ENCODE data around the gene KMT5B. TPM values are rescaled to one million over a fixed set of nuclear protein-coding genes. Genes with fewer than 3 reads are reported as not detected.

Gene KMT5B
- total RNA-seq, 1 experiment from 2014 or later, result 46.4 TPM

GRCh38 chr11:68115285-68115684 lies 97.8 kb downstream of the KMT5B start:
- CTCF ChIA-PET, result no interaction called here
- DNase-seq (ENCODE audit: unreplicated experiment), result no peak
- no peaks in the 10 kb centered on the region for H3K36me3 Mint-ChIP-seq (ENCODE audit: insufficient read depth, unreplicated experiment)
- H3K27me3 Mint-ChIP-seq (ENCODE audit: insufficient read depth, unreplicated experiment), result no peaks in the 10 kb centered on the region
- no peak overlapping the region for H3K27ac Mint-ChIP-seq (ENCODE audit: low read depth, unreplicated experiment)
- no peak overlapping the region for H3K4me3 Mint-ChIP-seq (ENCODE audit: unreplicated experiment)
- no peaks in the 10 kb centered on the region for H3K9me3 Mint-ChIP-seq (ENCODE audit: unreplicated experiment)
- TF ChIP-seq CTCF (IDR thresholded peaks at IDR 0.05; ENCODE audit: unreplicated experiment), result no peak
- peaks cover 11% of the 10 kb centered on the region for H3K4me1 Mint-ChIP-seq (ENCODE audit: insufficient read depth, unreplicated experiment)
- no TSS peak for BruUV-seq (replicated peaks)
- POLR2A ChIA-PET, result no interaction called here
- intact Hi-C loops (cut with micrococcal nuclease), result no loop called here

- no peak overlapping the region for H3K4me3 Mint-ChIP-seq (ENCODE audit: unreplicated experiment)
- POLR2A ChIA-PET, result interaction anchor here (0.6 to 0.7 kb wide), 2 partner anchors 8 to 23 kb away, joined by 3 to 4 read pairs; no protein-coding TSS in a partner anchor
- H3K36me3 Mint-ChIP-seq (ENCODE audit: insufficient read depth, unreplicated experiment), result no peaks in the 10 kb centered on the region
Measured at GRCh38 chr11:68113986-68114385, 99.1 kb downstream of the KMT5B start.

DNA sequence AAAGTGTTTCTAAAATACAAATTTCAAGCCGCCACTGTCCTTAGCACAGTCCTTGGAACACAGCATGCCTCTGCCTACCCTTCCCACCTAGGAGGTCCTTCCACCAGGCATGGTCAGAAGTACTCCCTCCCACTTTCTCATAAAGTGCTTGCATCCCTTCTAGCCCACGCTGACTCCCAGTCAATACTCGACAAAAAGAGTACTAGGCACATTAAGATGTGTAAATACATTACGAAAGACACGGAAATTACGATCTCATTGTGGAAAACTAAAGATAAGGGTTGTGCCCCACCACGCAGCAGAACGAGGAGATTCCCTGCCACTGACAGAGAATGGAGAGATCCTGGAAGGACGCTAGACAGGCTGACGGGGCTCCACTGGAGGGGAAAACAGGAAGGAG lies 105.4 kb downstream of the KMT5B start:
- Mint-ChIP-seq H3K4me1 (ENCODE audit: insufficient read depth, unreplicated experiment) (no peaks in the 10 kb centered on the region), H3K27ac (ENCODE audit: low read depth, unreplicated experiment) (no peak overlapping the region), H3K4me3 (ENCODE audit: unreplicated experiment) (no peak overlapping the region), H3K36me3 (ENCODE audit: insufficient read depth, unreplicated experiment) (no peaks in the 10 kb centered on the region), H3K9me3 (ENCODE audit: unreplicated experiment) (no peaks in the 10 kb centered on the region), H3K27me3 (ENCODE audit: insufficient read depth, unreplicated experiment) (no peaks in the 10 kb centered on the region)
- CTCF ChIA-PET, result no interaction called here
- DNase-seq (ENCODE audit: unreplicated experiment), result no peak
- BruUV-seq (replicated peaks), result no TSS peak
- POLR2A ChIA-PET, result no interaction called here
- no peak for TF ChIP-seq CTCF (IDR thresholded peaks at IDR 0.05; ENCODE audit: unreplicated experiment)
- intact Hi-C loops (cut with micrococcal nuclease), result no loop called here

More at GRCh38 chr11:68113986-68114385, 99.1 kb downstream of the KMT5B start:
- CTCF ChIA-PET, result no interaction called here
- intact Hi-C loops (cut with micrococcal nuclease), result no loop called here
- H3K27ac Mint-ChIP-seq (ENCODE audit: low read depth, unreplicated experiment), result no peak overlapping the region
- H3K4me1 Mint-ChIP-seq (ENCODE audit: insufficient read depth, unreplicated experiment), result peaks cover 11% of the 10 kb centered on the region
- DNase-seq (ENCODE audit: unreplicated experiment), result no peak
- no peaks in the 10 kb centered on the region for H3K27me3 Mint-ChIP-seq (ENCODE audit: insufficient read depth, unreplicated experiment)
- H3K9me3 Mint-ChIP-seq (ENCODE audit: unreplicated experiment), result no peaks in the 10 kb centered on the region
- no TSS peak for BruUV-seq (replicated peaks)
- TF ChIP-seq CTCF (IDR thresholded peaks at IDR 0.05; ENCODE audit: unreplicated experiment), result no peak

- Mint-ChIP-seq H3K27ac (ENCODE audit: low read depth, unreplicated experiment) (no peak overlapping the region), H3K9me3 (ENCODE audit: unreplicated experiment) (no peaks in the 10 kb centered on the region), H3K4me3 (ENCODE audit: unreplicated experiment) (no peak overlapping the region), H3K36me3 (ENCODE audit: insufficient read depth, unreplicated experiment) (no peaks in the 10 kb centered on the region), H3K4me1 (ENCODE audit: insufficient read depth, unreplicated experiment) (no peaks in the 10 kb centered on the region), H3K27me3 (ENCODE audit: insufficient read depth, unreplicated experiment) (no peaks in the 10 kb centered on the region)
- no peak for TF ChIP-seq CTCF (IDR thresholded peaks at IDR 0.05; ENCODE audit: unreplicated experiment)
- no TSS peak for BruUV-seq (replicated peaks)
- DNase-seq (ENCODE audit: unreplicated experiment), result no peak
- ChIA-PET POLR2A (interaction anchor here (0.6 to 1.0 kb wide), 5 partner anchors 7 to 443 kb away, joined by 3 to 4 read pairs (median 3); no protein-coding TSS in a partner anchor), CTCF (interaction anchor here (0.6 to 0.9 kb wide), 4 partner anchors 12 to 100 kb away, joined by 3 read pairs; no protein-coding TSS in a partner anchor)
- intact Hi-C loops (cut with micrococcal nuclease), result no loop called here
Measured at GRCh38 chr11:68106165-68106940, 106.7 kb downstream of the KMT5B start.

Other genes with a start within 250 kb of the KMT5B start
- gene UNC93B1, start 209.2 kb downstream of the KMT5B start, total RNA-seq (2022), result 14.7 and 14.9 TPM in 2 replicates
- gene ALDH3B1, start 203.0 kb downstream of the KMT5B start, total RNA-seq (2022), result 37.2 and 50.1 TPM in 2 replicates
- 211 and 229 TPM in 2 replicates for gene NDUFS8, start 182.6 kb downstream of the KMT5B start, total RNA-seq (2022)
- gene TCIRG1, start 174.3 kb downstream of the KMT5B start, total RNA-seq (2022), result 10.7 and 12.3 TPM in 2 replicates
- 7.8 and 13.7 TPM in 2 replicates for gene CHKA, start 91.9 kb downstream of the KMT5B start, total RNA-seq (2022)
- gene C11orf24, start 58.7 kb upstream of the KMT5B start, total RNA-seq (2022), result 58.3 and 69.2 TPM in 2 replicates
- 31.6 and 32.8 TPM in 2 replicates for gene LRP5, start 99.3 kb upstream of the KMT5B start, total RNA-seq (2022)
- gene PPP6R3, start 247.5 kb upstream of the KMT5B start, total RNA-seq (2022), result 87.2 and 95.7 TPM in 2 replicates